Measurements from ENCODE around the gene DGKI. TPM values are rescaled to one million over a fixed set of nuclear protein-coding genes. Genes with fewer than 3 reads are reported as not detected.

Gene DGKI
- total RNA-seq, 4 donors from 2014 or later, result 0.66 to 2.9 (median 1.7) TPM

DNA sequence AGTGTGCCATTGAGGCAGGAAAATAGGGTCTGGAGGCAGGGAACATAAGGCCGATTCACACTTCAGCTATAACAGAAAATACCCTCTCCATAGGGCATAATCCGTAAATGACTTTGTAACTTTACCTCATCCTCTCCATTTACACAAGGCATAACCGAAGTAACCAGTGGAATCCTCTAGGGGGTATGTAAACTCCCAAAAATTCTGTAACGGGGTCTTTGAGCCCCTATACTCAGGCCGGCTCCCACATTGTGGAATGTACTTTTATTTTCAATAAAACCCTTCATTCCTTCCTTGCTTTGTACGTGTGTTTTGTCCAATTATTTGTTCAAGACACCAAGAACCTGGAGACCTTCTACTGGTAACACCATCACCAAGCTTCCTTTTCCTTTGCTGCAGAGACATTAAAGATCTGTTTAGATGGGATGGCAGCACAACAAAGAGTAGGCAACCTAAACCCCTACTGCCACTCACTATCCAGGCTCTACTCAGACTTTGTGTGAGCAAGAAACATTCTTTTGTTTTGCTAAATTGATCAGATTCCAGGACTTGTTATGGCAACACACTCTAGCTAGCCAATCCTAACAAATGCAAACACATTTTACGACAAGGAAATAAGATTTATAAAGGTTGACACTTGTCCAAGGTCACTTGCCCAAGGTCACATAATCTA is 99.3 kb downstream of the DGKI start:
- Histone ChIP-seq H3K27ac (replicated peaks in 1 of 4) (no peak overlapping the region), H3K4me3 (no peak overlapping the region), H3K27me3 (no peaks in the 10 kb centered on the region), H3K4me1 (no peaks in the 10 kb centered on the region), H3K36me3 (no peaks in the 10 kb centered on the region), H3K9me3 (no peaks in the 10 kb centered on the region)
- DNase-seq (ENCODE audit: extremely low spot score), result no peak
- TF ChIP-seq EP300 (IDR thresholded peaks at IDR 0.05) (no peak), POLR2AphosphoS5 (IDR thresholded peaks at IDR 0.05) (no peak), POLR2A (IDR thresholded peaks at IDR 0.05; ENCODE audit: low read depth) (no peak)
- TF ChIP-seq, protein P1, sequence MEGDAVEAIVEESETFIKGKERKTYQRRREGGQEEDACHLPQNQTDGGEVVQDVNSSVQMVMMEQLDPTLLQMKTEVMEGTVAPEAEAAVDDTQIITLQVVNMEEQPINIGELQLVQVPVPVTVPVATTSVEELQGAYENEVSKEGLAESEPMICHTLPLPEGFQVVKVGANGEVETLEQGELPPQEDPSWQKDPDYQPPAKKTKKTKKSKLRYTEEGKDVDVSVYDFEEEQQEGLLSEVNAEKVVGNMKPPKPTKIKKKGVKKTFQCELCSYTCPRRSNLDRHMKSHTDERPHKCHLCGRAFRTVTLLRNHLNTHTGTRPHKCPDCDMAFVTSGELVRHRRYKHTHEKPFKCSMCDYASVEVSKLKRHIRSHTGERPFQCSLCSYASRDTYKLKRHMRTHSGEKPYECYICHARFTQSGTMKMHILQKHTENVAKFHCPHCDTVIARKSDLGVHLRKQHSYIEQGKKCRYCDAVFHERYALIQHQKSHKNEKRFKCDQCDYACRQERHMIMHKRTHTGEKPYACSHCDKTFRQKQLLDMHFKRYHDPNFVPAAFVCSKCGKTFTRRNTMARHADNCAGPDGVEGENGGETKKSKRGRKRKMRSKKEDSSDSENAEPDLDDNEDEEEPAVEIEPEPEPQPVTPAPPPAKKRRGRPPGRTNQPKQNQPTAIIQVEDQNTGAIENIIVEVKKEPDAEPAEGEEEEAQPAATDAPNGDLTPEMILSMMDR (IDR thresholded peaks at IDR 0.05), result no peak
- intact Hi-C loops (cut with DNase I), result no loop called here
- 81% methylated on average over 7 of the region's 7 CpGs for WGBS

DNA sequence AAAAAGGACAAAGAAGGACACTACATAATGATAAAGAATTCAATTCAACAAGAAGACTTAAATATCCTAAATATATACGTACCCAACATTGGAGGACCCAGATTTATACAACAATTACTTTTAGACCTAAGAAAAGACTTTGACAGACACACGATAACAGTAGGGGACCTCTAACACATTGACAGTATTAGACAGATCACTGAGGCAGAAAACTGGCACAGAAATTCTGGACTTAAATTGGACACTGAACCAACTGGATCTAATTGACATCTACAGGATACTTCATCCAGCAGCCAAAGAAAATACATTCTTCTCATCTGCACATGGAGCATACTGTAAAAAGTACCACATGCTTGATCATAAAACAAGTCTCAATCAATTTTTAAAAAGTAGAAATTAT is 103.8 kb downstream of the DGKI start:
- H3K27me3 ChIP-seq, result no peaks in the 10 kb centered on the region
- no peaks in the 10 kb centered on the region for H3K9me3 ChIP-seq
- H3K4me1 ChIP-seq, result no peaks in the 10 kb centered on the region
- TF ChIP-seq, protein P1 (IDR thresholded peaks at IDR 0.05), result no peak
- TF ChIP-seq POLR2AphosphoS5 (IDR thresholded peaks at IDR 0.05) (no peak), POLR2A (IDR thresholded peaks at IDR 0.05; ENCODE audit: low read depth) (no peak), EP300 (IDR thresholded peaks at IDR 0.05) (no peak)
- no peak for DNase-seq (ENCODE audit: extremely low spot score)
- intact Hi-C loops (cut with DNase I), result no loop called here
- H3K27ac ChIP-seq (replicated peaks in 1 of 4), result no peak overlapping the region
- 95% methylated on average over 2 of the region's 2 CpGs for WGBS
- H3K36me3 ChIP-seq, result no peaks in the 10 kb centered on the region
- no peak overlapping the region for H3K4me3 ChIP-seq

DNA sequence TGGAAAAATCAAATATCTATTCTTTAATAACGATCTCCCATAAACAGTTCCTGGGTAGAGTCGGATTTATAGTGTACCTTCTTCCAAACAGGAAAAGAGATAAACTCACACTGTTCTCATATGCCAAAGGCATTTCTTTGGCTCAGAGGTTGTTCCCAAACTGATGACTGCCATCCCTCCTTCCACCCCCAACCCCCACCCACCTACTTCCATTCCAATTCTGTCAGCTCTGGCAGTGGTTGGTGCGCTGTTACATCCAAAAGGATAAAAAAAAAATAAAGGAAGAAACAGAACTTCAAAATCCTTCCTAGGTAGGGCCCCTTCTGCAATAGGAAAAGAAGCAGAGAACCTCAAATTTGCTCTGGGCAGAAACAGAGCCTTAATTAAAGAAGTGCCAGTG is 104.7 kb downstream of the DGKI start:
- 86% methylated on average over 3 of the region's 3 CpGs for WGBS
- Histone ChIP-seq H3K4me3 (no peak overlapping the region), H3K27ac (replicated peaks in 1 of 4) (no peak overlapping the region), H3K36me3 (no peaks in the 10 kb centered on the region), H3K27me3 (no peaks in the 10 kb centered on the region), H3K4me1 (no peaks in the 10 kb centered on the region), H3K9me3 (no peaks in the 10 kb centered on the region)
- intact Hi-C loops (cut with DNase I), result no loop called here
- TF ChIP-seq POLR2AphosphoS5 (IDR thresholded peaks at IDR 0.05), result no peak
- DNase-seq (ENCODE audit: extremely low spot score), result no peak

DNA sequence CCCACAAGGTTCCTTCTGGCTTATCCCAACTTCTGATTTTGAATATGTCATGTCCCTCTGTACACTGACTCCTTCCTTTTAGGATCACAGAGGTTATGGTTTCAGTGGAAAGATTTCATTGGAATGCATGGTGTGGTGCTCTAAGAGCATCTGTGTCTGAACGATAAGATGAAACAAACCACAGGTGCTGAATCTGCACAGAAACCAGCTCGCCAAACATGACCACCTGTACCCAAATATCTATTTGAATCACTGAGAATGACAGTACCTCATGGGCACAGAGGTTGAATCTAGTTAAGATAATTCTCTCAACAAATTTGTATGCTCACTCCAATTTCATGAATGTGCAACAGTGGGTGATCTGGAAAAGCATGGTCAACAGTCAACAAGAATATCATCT is 105.3 kb downstream of the DGKI start:
- Histone ChIP-seq H3K4me1 (no peaks in the 10 kb centered on the region), H3K36me3 (no peaks in the 10 kb centered on the region), H3K27me3 (no peaks in the 10 kb centered on the region), H3K4me3 (no peak overlapping the region), H3K9me3 (no peaks in the 10 kb centered on the region), H3K27ac (replicated peaks in 1 of 4) (no peak overlapping the region)
- 91% methylated on average over 2 of the region's 2 CpGs for WGBS
- intact Hi-C loops (cut with DNase I), result no loop called here
- DNase-seq (ENCODE audit: extremely low spot score), result no peak
- no peak for TF ChIP-seq EP300 (IDR thresholded peaks at IDR 0.05)
- TF ChIP-seq, protein P1 (IDR thresholded peaks at IDR 0.05), result no peak
- no peak for TF ChIP-seq POLR2A (IDR thresholded peaks at IDR 0.05; ENCODE audit: low read depth)
- no peak for TF ChIP-seq POLR2AphosphoS5 (IDR thresholded peaks at IDR 0.05)

DNA sequence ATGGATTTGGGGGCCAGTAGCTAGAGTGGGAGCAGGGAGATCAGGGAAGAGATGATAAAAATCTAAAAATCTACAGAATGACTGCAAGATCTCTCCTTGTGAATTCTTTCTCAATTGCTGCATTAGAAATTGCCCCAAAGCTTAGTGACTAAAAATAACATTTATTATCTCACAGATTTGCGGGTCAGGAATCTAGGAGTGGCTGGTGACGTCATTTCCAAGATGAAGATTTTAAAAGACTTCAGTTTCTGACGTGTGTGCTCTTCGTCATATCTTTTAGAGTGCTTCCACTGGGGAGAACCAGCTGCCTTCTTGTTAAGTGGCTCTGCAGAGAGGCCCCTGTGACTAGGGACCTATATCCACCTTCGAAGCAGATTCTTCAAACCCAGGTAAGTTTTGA is 112.6 kb downstream of the DGKI start:
- no peak for DNase-seq (ENCODE audit: extremely low spot score)
- H3K4me3 ChIP-seq, result no peak overlapping the region
- TF ChIP-seq, protein P1 (IDR thresholded peaks at IDR 0.05), result no peak
- TF ChIP-seq EP300 (IDR thresholded peaks at IDR 0.05) (no peak), POLR2AphosphoS5 (IDR thresholded peaks at IDR 0.05) (no peak), POLR2A (IDR thresholded peaks at IDR 0.05; ENCODE audit: low read depth) (no peak)
- no peak overlapping the region for H3K27ac ChIP-seq (replicated peaks in 1 of 4)
- H3K9me3 ChIP-seq, result no peaks in the 10 kb centered on the region
- intact Hi-C loops (cut with DNase I), result no loop called here
- no peaks in the 10 kb centered on the region for H3K27me3 ChIP-seq
- H3K4me1 ChIP-seq, result no peaks in the 10 kb centered on the region
- no peaks in the 10 kb centered on the region for H3K36me3 ChIP-seq
- 86% methylated on average over 5 of the region's 5 CpGs for WGBS
